ENCODE data around the gene TMEM79. TPM values are rescaled to one million over a fixed set of nuclear protein-coding genes. Genes with fewer than 3 reads are reported as not detected.
A peak's percentile ranks its signal among the peaks of the same experiment; 100 is the strongest.

TMEM79 gene
- total RNA-seq, 1 donor from 2014 or later, result 3.9 TPM

- TF ChIP-seq CTCF (conservative IDR thresholded peaks at IDR 0.05; ENCODE audit: low read depth, low read length), result no peak
- no peak for DNase-seq (ENCODE audit: low read depth)
- peak within 1 kb of the TSS; percentile 99 for H3K4me3 ChIP-seq (ENCODE audit: low read depth, low read length)
Measured at GRCh38 chr1:156295391-156295947, 11.3 kb downstream of the TMEM79 start, which contains the start of gene GLMP. GLMP (minus strand) TSS chr1:156295679; CDS start chr1:156295645, 34 bp downstream.

GRCh38 chr1:156298852-156299357, 14.8 kb downstream of the TMEM79 start, which contains the start of gene VHLL:
VHLL (minus strand) TSS chr1:156299307; CDS start chr1:156299189, 118 bp downstream.
- H3K4me3 ChIP-seq (ENCODE audit: low read depth, low read length), result no peak within 1 kb of the TSS
- no peak for TF ChIP-seq CTCF (conservative IDR thresholded peaks at IDR 0.05; ENCODE audit: low read depth, low read length)
- DNase-seq (ENCODE audit: low read depth), result no peak

- no peak for TF ChIP-seq CTCF (conservative IDR thresholded peaks at IDR 0.05; ENCODE audit: low read depth, low read length)
Measured at GRCh38 chr1:156303241-156303640, 19.1 kb downstream of the TMEM79 start.

GRCh38 chr1:156305215-156305614, 21.1 kb downstream of the TMEM79 start:
- TF ChIP-seq CTCF (conservative IDR thresholded peaks at IDR 0.05; ENCODE audit: low read depth, low read length), result no peak
- DNase-seq (ENCODE audit: low read depth), result no peak
- H3K4me3 ChIP-seq (ENCODE audit: low read depth, low read length), result no peak overlapping the region

More at GRCh38 chr1:156303241-156303640, 19.1 kb downstream of the TMEM79 start:
- no peak overlapping the region for H3K4me3 ChIP-seq (ENCODE audit: low read depth, low read length)
- no peak for DNase-seq (ENCODE audit: low read depth)

- DNase-seq (ENCODE audit: low read depth), result no peak
- no peak for TF ChIP-seq CTCF (conservative IDR thresholded peaks at IDR 0.05; ENCODE audit: low read depth, low read length)
- H3K4me3 ChIP-seq (ENCODE audit: low read depth, low read length), result no peak overlapping the region
Measured at GRCh38 chr1:156308078-156308477, 24.0 kb downstream of the TMEM79 start.

GRCh38 chr1:156310962-156311361, 26.8 kb downstream of the TMEM79 start:
- no peak for TF ChIP-seq CTCF (conservative IDR thresholded peaks at IDR 0.05; ENCODE audit: low read depth, low read length)
- H3K4me3 ChIP-seq (ENCODE audit: low read depth, low read length), result no peak overlapping the region
- no peak for DNase-seq (ENCODE audit: low read depth)

- DNase-seq (ENCODE audit: low read depth), result no peak
- no peak for TF ChIP-seq CTCF (conservative IDR thresholded peaks at IDR 0.05; ENCODE audit: low read depth, low read length)
Measured at GRCh38 chr1:156316909-156317308, 32.8 kb downstream of the TMEM79 start.

More at GRCh38 chr1:156316909-156317308, 32.8 kb downstream of the TMEM79 start:
- H3K4me3 ChIP-seq (ENCODE audit: low read depth, low read length), result no peak overlapping the region
